ENCODE measurements around the gene TMEM72.

The TMEM72 gene

DNA sequence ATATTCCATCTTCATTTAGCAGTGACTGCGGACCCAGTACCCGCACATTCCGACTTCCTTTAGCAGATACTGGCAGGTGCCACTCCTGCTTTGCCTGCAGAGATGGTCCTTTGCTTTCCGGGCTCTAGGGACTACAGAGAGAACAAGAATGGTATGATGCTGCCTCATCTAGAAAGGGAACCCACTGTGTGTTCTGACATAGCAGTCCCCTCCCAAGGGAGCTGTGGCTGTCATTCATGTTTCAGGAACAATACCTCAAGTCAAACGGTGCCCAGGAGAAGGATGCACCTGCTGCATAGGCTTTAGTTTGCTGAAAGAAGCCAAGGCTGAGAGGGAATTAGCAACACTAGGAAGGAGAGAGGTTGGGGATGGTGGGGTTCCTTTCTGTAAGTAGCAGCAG, 15.9 kb upstream of the TMEM72 start:
- Mint-ChIP-seq H3K4me3 (no peak overlapping the region), H3K27me3 (no peaks in the 10 kb centered on the region), H3K9me3 (no peaks in the 10 kb centered on the region), H3K27ac (no peak overlapping the region), H3K36me3 (ENCODE audit: insufficient read depth) (no peaks in the 10 kb centered on the region), H3K4me1 (ENCODE audit: low read depth in 2 of 2) (no peaks in the 10 kb centered on the region)
- DNase-seq = no peak
- no peak for ATAC-seq (replicated peaks)

DNA sequence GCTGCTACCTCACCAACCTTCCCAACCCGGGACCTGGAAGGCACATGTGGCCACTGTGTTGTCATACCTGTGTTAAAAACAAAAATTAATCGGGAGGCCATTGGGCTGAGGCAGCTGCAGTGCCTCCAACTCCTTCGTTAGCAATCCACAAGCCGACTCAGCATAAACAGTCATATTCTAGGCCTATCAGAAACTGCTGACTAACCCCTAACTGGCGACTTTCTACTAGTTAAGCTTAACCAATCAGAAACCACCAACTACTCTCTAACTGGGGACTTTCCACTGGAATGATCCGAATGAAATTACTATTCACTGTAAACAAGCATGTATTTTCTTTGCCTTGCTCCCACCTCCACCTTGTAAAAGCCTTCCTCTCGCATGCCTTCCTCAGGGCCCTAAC, 14.1 kb upstream of the TMEM72 start:
- no peak overlapping the region for H3K27ac Mint-ChIP-seq
- no peaks in the 10 kb centered on the region for H3K36me3 Mint-ChIP-seq (ENCODE audit: insufficient read depth)
- DNase-seq = no peak
- no peaks in the 10 kb centered on the region for H3K27me3 Mint-ChIP-seq
- ATAC-seq (replicated peaks) = no peak
- H3K9me3 Mint-ChIP-seq = no peaks in the 10 kb centered on the region
- H3K4me1 Mint-ChIP-seq (ENCODE audit: low read depth in 2 of 2) = no peaks in the 10 kb centered on the region
- H3K4me3 Mint-ChIP-seq = no peak overlapping the region

- H3K36me3 Mint-ChIP-seq (ENCODE audit: insufficient read depth) = no peaks in the 10 kb centered on the region
- ATAC-seq (replicated peaks) (no peak), DNase-seq (no peak)
- no peaks in the 10 kb centered on the region for H3K27me3 Mint-ChIP-seq
- H3K27ac Mint-ChIP-seq = no peak overlapping the region
- H3K4me1 Mint-ChIP-seq (ENCODE audit: low read depth in 2 of 2) = no peaks in the 10 kb centered on the region
- H3K9me3 Mint-ChIP-seq = no peaks in the 10 kb centered on the region
- H3K4me3 Mint-ChIP-seq = no peak overlapping the region
These were observed 12.5 kb upstream of the TMEM72 start for GRCh38 chr10:44898665-44899064.

- no peaks in the 10 kb centered on the region for H3K36me3 Mint-ChIP-seq (ENCODE audit: insufficient read depth)
- H3K9me3 Mint-ChIP-seq = no peaks in the 10 kb centered on the region
- H3K27me3 Mint-ChIP-seq = no peaks in the 10 kb centered on the region
- DNase-seq (no peak), ATAC-seq (replicated peaks) (no peak)
- H3K4me3 Mint-ChIP-seq = no peak overlapping the region
- H3K27ac Mint-ChIP-seq = peak overlapping the region in 1 of 2 donors; percentile 11
- no peaks in the 10 kb centered on the region for H3K4me1 Mint-ChIP-seq (ENCODE audit: low read depth in 2 of 2)
These were observed 11.6 kb upstream of the TMEM72 start for GRCh38 chr10:44899450-44900080.

DNA sequence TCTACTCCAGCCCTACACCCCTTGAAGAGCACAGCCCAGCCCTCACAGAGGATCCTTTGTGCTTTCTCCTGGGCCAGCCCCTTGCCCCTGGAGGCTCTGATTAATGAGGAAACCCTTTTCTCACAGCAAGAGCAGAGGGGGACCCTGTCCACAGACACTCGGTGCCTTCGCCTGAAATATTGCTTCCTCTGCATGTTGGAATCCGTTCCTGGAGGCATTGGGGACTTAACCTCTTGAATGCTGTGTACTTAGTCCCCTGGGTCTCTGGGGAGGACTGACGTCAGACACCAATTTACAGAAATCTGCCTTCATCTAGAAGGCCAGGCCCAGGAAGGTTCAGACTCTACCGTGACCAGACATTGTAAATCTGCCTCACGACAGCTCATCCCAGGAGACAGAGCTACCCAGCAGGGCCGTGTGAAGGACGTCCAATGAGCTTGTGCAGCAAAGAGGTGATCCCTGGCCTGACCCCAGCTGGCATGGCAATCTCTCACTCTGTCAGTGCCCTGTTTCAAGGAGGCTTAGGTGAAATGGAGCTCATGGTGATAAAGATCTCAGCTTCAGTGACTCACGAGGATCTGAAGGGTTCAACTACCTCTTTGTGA, 8.1 kb upstream of the TMEM72 start:
- H3K9me3 Mint-ChIP-seq = no peaks in the 10 kb centered on the region
- no peaks in the 10 kb centered on the region for H3K36me3 Mint-ChIP-seq (ENCODE audit: insufficient read depth)
- ATAC-seq (replicated peaks) = no peak
- H3K27ac Mint-ChIP-seq = no peak overlapping the region
- no peaks in the 10 kb centered on the region for H3K4me1 Mint-ChIP-seq (ENCODE audit: low read depth in 2 of 2)
- peaks cover 3 to 6% of the 10 kb centered on the region in 2 donors for H3K27me3 Mint-ChIP-seq
- no peak overlapping the region for H3K4me3 Mint-ChIP-seq
- no peak for DNase-seq

- ATAC-seq (replicated peaks) (no peak), DNase-seq (no peak)
- no peaks in the 10 kb centered on the region for H3K9me3 Mint-ChIP-seq
- H3K4me3 Mint-ChIP-seq = no peak overlapping the region
- no peaks in the 10 kb centered on the region for H3K4me1 Mint-ChIP-seq (ENCODE audit: low read depth in 2 of 2)
- H3K36me3 Mint-ChIP-seq (ENCODE audit: insufficient read depth) = no peaks in the 10 kb centered on the region
- H3K27me3 Mint-ChIP-seq = peaks cover 17 to 21% of the 10 kb centered on the region in 2 donors
- no peak overlapping the region for H3K27ac Mint-ChIP-seq
These were observed 4.7 kb upstream of the TMEM72 start for GRCh38 chr10:44906486-44906885.

- H3K4me1 Mint-ChIP-seq (ENCODE audit: low read depth in 2 of 2) = no peaks in the 10 kb centered on the region
- DNase-seq (no peak), ATAC-seq (replicated peaks) (no peak)
- H3K27me3 Mint-ChIP-seq = peaks cover 17 to 21% of the 10 kb centered on the region in 2 donors
- H3K9me3 Mint-ChIP-seq = no peaks in the 10 kb centered on the region
- no peak overlapping the region for H3K27ac Mint-ChIP-seq
- no peaks in the 10 kb centered on the region for H3K36me3 Mint-ChIP-seq (ENCODE audit: insufficient read depth)
- H3K4me3 Mint-ChIP-seq = no peak overlapping the region
These were observed 3.6 kb upstream of the TMEM72 start for GRCh38 chr10:44907556-44907955.

DNA sequence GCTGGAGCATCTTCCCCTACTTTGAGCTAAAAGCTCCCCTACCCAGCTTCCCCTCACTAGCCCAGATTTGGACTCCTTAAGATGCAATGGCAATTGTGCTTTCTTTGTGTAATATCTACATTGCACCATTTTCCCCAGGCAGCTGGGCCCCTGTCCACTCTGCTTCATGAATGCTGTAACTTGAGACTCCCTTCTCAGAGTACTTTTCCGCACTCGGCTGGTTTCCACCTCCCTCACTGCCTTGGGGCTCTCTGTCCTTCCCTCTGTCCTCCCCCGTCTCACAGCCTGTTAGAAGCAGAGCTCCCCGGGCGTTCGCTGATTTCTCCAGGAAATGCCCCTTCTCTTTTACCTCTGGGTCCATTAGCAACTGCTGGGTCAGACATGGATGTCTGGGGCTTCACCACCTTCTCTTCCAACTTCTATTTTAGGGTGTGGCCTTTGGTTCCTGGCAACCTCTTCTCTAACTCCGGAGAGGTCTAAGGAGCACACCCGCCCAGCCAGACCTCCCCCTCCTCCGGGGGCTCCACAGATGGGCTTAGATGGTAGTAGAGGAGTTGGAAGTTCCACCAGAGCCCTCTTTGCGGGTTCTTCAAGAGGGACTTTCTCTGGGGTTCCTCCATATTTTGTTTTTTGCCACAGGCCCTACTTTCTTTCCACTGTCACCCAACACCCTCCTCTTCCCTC, 2.9 kb upstream of the TMEM72 start:
- Mint-ChIP-seq H3K4me1 (ENCODE audit: low read depth in 2 of 2) (peaks cover 1 to 3% of the 10 kb centered on the region in 2 donors), H3K4me3 (no peak overlapping the region), H3K9me3 (no peaks in the 10 kb centered on the region), H3K36me3 (ENCODE audit: insufficient read depth) (no peaks in the 10 kb centered on the region), H3K27me3 (peaks cover 17 to 21% of the 10 kb centered on the region in 2 donors), H3K27ac (no peak overlapping the region)
- DNase-seq = no peak
- no peak for ATAC-seq (replicated peaks)

GRCh38 chr10:44908936-44909630, 2.1 kb upstream of the TMEM72 start:
- no peak for ATAC-seq (replicated peaks)
- Mint-ChIP-seq H3K27ac (no peak overlapping the region), H3K9me3 (no peaks in the 10 kb centered on the region), H3K4me1 (ENCODE audit: low read depth in 2 of 2) (peaks cover 8 to 11% of the 10 kb centered on the region in 2 donors), H3K27me3 (peaks cover 17 to 21% of the 10 kb centered on the region in 2 donors), H3K4me3 (no peak overlapping the region), H3K36me3 (ENCODE audit: insufficient read depth) (no peaks in the 10 kb centered on the region)
- no peak for DNase-seq

- H3K36me3 Mint-ChIP-seq (ENCODE audit: insufficient read depth) = no peaks in the 10 kb centered on the region
- no peaks in the 10 kb centered on the region for H3K9me3 Mint-ChIP-seq
- no peak overlapping the region for H3K27ac Mint-ChIP-seq
- peaks cover 8 to 12% of the 10 kb centered on the region in 2 donors for H3K4me1 Mint-ChIP-seq (ENCODE audit: low read depth in 2 of 2)
- peaks cover 17 to 21% of the 10 kb centered on the region in 2 donors for H3K27me3 Mint-ChIP-seq
- no peak overlapping the region for H3K4me3 Mint-ChIP-seq
- ATAC-seq (replicated peaks) (no peak), DNase-seq (no peak)
These were observed 1.2 kb upstream of the TMEM72 start for GRCh38 chr10:44909910-44910309.

GRCh38 chr10:44910602-44911001, 535 bp upstream of the TMEM72 start:
- H3K4me3 Mint-ChIP-seq = no peak overlapping the region
- DNase-seq (no peak), ATAC-seq (replicated peaks) (no peak)
- H3K27me3 Mint-ChIP-seq = peaks cover 17 to 25% of the 10 kb centered on the region in 2 donors
- H3K9me3 Mint-ChIP-seq = no peaks in the 10 kb centered on the region
- no peak overlapping the region for H3K27ac Mint-ChIP-seq
- H3K36me3 Mint-ChIP-seq (ENCODE audit: insufficient read depth) = no peaks in the 10 kb centered on the region
- H3K4me1 Mint-ChIP-seq (ENCODE audit: low read depth in 2 of 2) = peaks cover 8 to 12% of the 10 kb centered on the region in 2 donors

GRCh38 chr10:44911951-44912350, 814 bp downstream of the TMEM72 start:
- H3K27ac Mint-ChIP-seq = no peak overlapping the region
- H3K9me3 Mint-ChIP-seq = no peaks in the 10 kb centered on the region
- peaks cover 18 to 36% of the 10 kb centered on the region in 2 donors for H3K27me3 Mint-ChIP-seq
- H3K4me1 Mint-ChIP-seq (ENCODE audit: low read depth in 2 of 2) = peaks cover 8 to 12% of the 10 kb centered on the region in 2 donors
- no peaks in the 10 kb centered on the region for H3K36me3 Mint-ChIP-seq (ENCODE audit: insufficient read depth)
- no peak for ATAC-seq (replicated peaks)
- no peak for DNase-seq
- H3K4me3 Mint-ChIP-seq = no peak overlapping the region

DNA sequence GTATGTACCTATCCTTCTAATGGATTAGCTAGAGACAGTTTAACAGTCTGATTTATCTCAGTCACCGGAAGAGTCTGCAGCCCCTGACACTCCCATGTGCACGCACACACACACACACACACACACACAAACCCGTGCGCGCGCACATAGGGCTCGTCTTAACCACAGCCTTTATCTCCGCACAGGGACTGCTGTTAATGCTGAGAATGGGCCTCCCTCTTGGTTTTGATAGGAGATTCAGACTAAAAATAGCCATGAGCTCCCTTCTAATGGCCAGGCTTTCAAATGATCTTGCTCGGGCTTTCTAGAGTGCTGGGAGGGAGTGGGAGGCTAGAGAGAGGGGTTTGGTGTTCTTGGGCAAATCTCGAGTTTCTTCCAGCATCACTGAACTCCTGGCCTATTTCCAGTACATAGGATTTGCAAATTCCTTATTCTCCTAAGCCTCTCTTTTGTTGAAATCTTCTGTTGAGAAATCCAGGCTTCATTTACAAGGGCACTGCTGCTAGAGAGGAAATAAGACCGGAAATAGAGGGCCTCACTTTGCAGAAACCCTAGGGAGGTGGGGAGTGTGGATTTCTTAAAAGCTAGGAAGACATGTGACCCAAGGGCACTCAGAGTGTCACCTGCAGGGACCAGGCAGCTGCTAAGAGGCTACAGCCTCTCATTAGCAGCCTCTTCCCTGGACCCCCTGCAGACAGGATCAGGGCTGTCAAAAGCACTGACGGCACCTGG, 2.4 kb downstream of the TMEM72 start:
- H3K9me3 Mint-ChIP-seq = no peaks in the 10 kb centered on the region
- no peak overlapping the region for H3K27ac Mint-ChIP-seq
- peaks cover 8 to 12% of the 10 kb centered on the region in 2 donors for H3K4me1 Mint-ChIP-seq (ENCODE audit: low read depth in 2 of 2)
- H3K36me3 Mint-ChIP-seq (ENCODE audit: insufficient read depth) = no peaks in the 10 kb centered on the region
- ATAC-seq (replicated peaks) = no peak
- H3K4me3 Mint-ChIP-seq = peak overlapping the region in 1 of 2 donors; percentile 17
- peaks cover 13 to 38% of the 10 kb centered on the region in 2 donors for H3K27me3 Mint-ChIP-seq
- DNase-seq = no peak

All from effector memory CD8-positive, alpha-beta T cell (primary cell).